Femur (tissue), 1 donor: Measurements from ENCODE around the gene TARS2.

Experiments
- DNase-seq: peaks from one replicate; pipeline ENCODE4 v3.0.0-alpha.2; 2017

The TARS2 gene

GRCh38 chr1:150543500-150544143, 56.4 kb downstream of the TARS2 start:
- peak; percentile 75 for DNase-seq

- no peak for DNase-seq
Measured at GRCh38 chr1:150544204-150544603, 57.0 kb downstream of the TARS2 start.

- no peak for DNase-seq
Measured at GRCh38 chr1:150545486-150546032, 58.3 kb downstream of the TARS2 start.

GRCh38 chr1:150546294-150546937, 59.2 kb downstream of the TARS2 start:
- no peak for DNase-seq

- no peak for DNase-seq
Measured at GRCh38 chr1:150548324-150548631, 61.1 kb downstream of the TARS2 start.

- DNase-seq: peak; percentile 82
Measured at GRCh38 chr1:150548632-150549495, 61.6 kb downstream of the TARS2 start, which contains the start of gene ADAMTSL4. Gene ADAMTSL4 (plus strand): TSS chr1:150549408. CDS start chr1:150552289, 2,881 bp downstream.

- DNase-seq: peak; percentile 66
Measured at GRCh38 chr1:150549496-150550221, 62.4 kb downstream of the TARS2 start.

GRCh38 chr1:150550222-150551050, 63.2 kb downstream of the TARS2 start:
- DNase-seq: peak; percentile 84

- no peak for DNase-seq
Measured at GRCh38 chr1:150551051-150551783, 64.0 kb downstream of the TARS2 start.

- no peak for DNase-seq
Measured at GRCh38 chr1:150551784-150552127, 64.5 kb downstream of the TARS2 start.

- DNase-seq: peak; percentile 90
Measured at GRCh38 chr1:150552128-150552910, 65.1 kb downstream of the TARS2 start.

GRCh38 chr1:150552911-150553289, 65.7 kb downstream of the TARS2 start:
- no peak for DNase-seq

GRCh38 chr1:150553392-150554085, 66.3 kb downstream of the TARS2 start:
- no peak for DNase-seq

GRCh38 chr1:150554086-150554452, 66.8 kb downstream of the TARS2 start:
- no peak for DNase-seq

- no peak for DNase-seq
Measured at GRCh38 chr1:150555198-150555970, 68.2 kb downstream of the TARS2 start.

GRCh38 chr1:150555971-150556865, 69.0 kb downstream of the TARS2 start:
- no peak for DNase-seq

- DNase-seq: no peak
Measured at GRCh38 chr1:150557065-150557600, 69.9 kb downstream of the TARS2 start.
